KMS-11 (cell line): ENCODE results near the gene FAAP20.

ENCODE experiments used
- H2AFZ ChIP-seq: fragments of 200-600 bp; sonication (generic); 2 replicates; pipeline ENCODE4 v1.6.1; 2016; ENCODE audit warnings: antibody characterized with exemption, mixed run types, low read depth
- H3K27ac ChIP-seq: fragments of 200-600 bp; sonication (generic); 2 replicates; pipeline ENCODE4 v1.6.1; 2016; ENCODE audit warnings: mild to moderate bottlenecking, mixed run types
- H3K27me3 ChIP-seq: fragments of 200-600 bp; sonication (generic); 2 replicates; pipeline ENCODE4 v1.6.1; 2017; ENCODE audit warnings: mild to moderate bottlenecking, low read depth, mixed run types, moderate library complexity; ENCODE audit not compliant: insufficient read depth
- H3K36me3 ChIP-seq: fragments of 200-600 bp; sonication (generic); 2 replicates; pipeline ENCODE4 v1.6.1; 2017; ENCODE audit warnings: mild to moderate bottlenecking, mixed run types; ENCODE audit not compliant: insufficient read depth
- H3K4me1 ChIP-seq: fragments of 200-600 bp; sonication (generic); 2 replicates; pipeline ENCODE4 v1.6.1; 2016; ENCODE audit warnings: mild to moderate bottlenecking, low read depth, mixed run types; ENCODE audit not compliant: poor library complexity, severe bottlenecking
- H3K4me2 ChIP-seq: fragments of 200-600 bp; sonication (generic); 2 replicates; pipeline ENCODE4 v1.7.0; 2016; ENCODE audit warnings: mild to moderate bottlenecking, mixed run types
- H3K4me3 ChIP-seq: fragments of 200-600 bp; sonication (generic); IDR thresholded peaks from 2 replicates; pipeline ENCODE4 v1.6.1; 2017; ENCODE audit warnings: low read depth, low read length, mixed read lengths; ENCODE audit not compliant: insufficient read depth
- H3K79me2 ChIP-seq: fragments of 200-600 bp; sonication (generic); 2 replicates; pipeline ENCODE4 v1.6.1; 2016; ENCODE audit warnings: low read depth, mixed run types; ENCODE audit not compliant: insufficient read depth
- H3K9ac ChIP-seq: fragments of 200-600 bp; sonication (generic); 2 replicates; pipeline ENCODE4 v1.6.1; 2016; ENCODE audit warnings: mild to moderate bottlenecking, mixed run types
- H4K20me1 ChIP-seq: fragments of 200-600 bp; sonication (generic); 2 replicates; pipeline ENCODE4 v1.6.1; 2016; ENCODE audit warnings: mild to moderate bottlenecking, mixed run types; ENCODE audit not compliant: insufficient read depth
- CTCF ChIP-seq: fragments of 200-600 bp; sonication (generic); conservative IDR thresholded peaks from 2 replicates; pipeline ENCODE4 v1.6.1; 2017; ENCODE audit warnings: low read depth, mild to moderate bottlenecking, antibody characterized with exemption, low read length, moderate library complexity, mixed read lengths

Gene FAAP20

GRCh38 chr1:2146836-2147517, 47.6 kb downstream of the FAAP20 start:
- TF ChIP-seq CTCF = no peak
- no peaks in the 10 kb centered on the region for H3K4me1 ChIP-seq
- H3K27ac ChIP-seq = no peak overlapping the region
- no peaks in the 10 kb centered on the region for H3K36me3 ChIP-seq
- H3K79me2 ChIP-seq = no peaks in the 10 kb centered on the region
- no peak overlapping the region for H3K4me3 ChIP-seq
- H3K4me2 ChIP-seq = no peak overlapping the region
- H3K9ac ChIP-seq = no peak overlapping the region
- no peaks in the 10 kb centered on the region for H4K20me1 ChIP-seq
- peaks cover 46% of the 10 kb centered on the region; the same call in 1 of the 2 replicates for H3K27me3 ChIP-seq
- no peak overlapping the region for H2AFZ ChIP-seq

- no peak overlapping the region for H3K4me3 ChIP-seq
- H3K9ac ChIP-seq = no peak overlapping the region
- no peak overlapping the region for H3K4me2 ChIP-seq
- H3K79me2 ChIP-seq = no peaks in the 10 kb centered on the region
- H3K4me1 ChIP-seq = no peaks in the 10 kb centered on the region
- no peak overlapping the region for H3K27ac ChIP-seq
- no peaks in the 10 kb centered on the region for H4K20me1 ChIP-seq
- H2AFZ ChIP-seq = no peak overlapping the region
- no peaks in the 10 kb centered on the region for H3K36me3 ChIP-seq
- H3K27me3 ChIP-seq = peaks cover 43% of the 10 kb centered on the region; the same call in 1 of the 2 replicates
- no peak for TF ChIP-seq CTCF
Observed at GRCh38 chr1:2145946-2146835, 48.4 kb downstream of the FAAP20 start.

- Histone ChIP-seq H3K79me2 (no peaks in the 10 kb centered on the region), H4K20me1 (no peaks in the 10 kb centered on the region), H3K27ac (no peak overlapping the region), H3K4me2 (no peak overlapping the region), H3K27me3 (peaks cover 40% of the 10 kb centered on the region; the same call in 1 of the 2 replicates), H2AFZ (no peak overlapping the region), H3K4me3 (no peak overlapping the region), H3K9ac (no peak overlapping the region), H3K4me1 (no peaks in the 10 kb centered on the region), H3K36me3 (no peaks in the 10 kb centered on the region)
- no peak for TF ChIP-seq CTCF
Observed at GRCh38 chr1:2144501-2145090, 50.0 kb downstream of the FAAP20 start.

GRCh38 chr1:2143814-2144500, 50.6 kb downstream of the FAAP20 start:
- peaks cover 44% of the 10 kb centered on the region; the same call in 1 of the 2 replicates for H3K27me3 ChIP-seq
- H2AFZ ChIP-seq = no peak overlapping the region
- no peaks in the 10 kb centered on the region for H4K20me1 ChIP-seq
- no peaks in the 10 kb centered on the region for H3K36me3 ChIP-seq
- H3K4me1 ChIP-seq = no peaks in the 10 kb centered on the region
- no peaks in the 10 kb centered on the region for H3K79me2 ChIP-seq
- no peak overlapping the region for H3K9ac ChIP-seq
- TF ChIP-seq CTCF = no peak
- H3K4me2 ChIP-seq = no peak overlapping the region
- no peak overlapping the region for H3K27ac ChIP-seq
- no peak overlapping the region for H3K4me3 ChIP-seq
